Measurements from ENCODE around the gene AP1S2.
"Not testable (repeated sequence)": the region's sequence is repeated elsewhere in the genome, so short reads cannot be mapped to it uniquely, and the experiment has no call there.

The AP1S2 gene

DNA sequence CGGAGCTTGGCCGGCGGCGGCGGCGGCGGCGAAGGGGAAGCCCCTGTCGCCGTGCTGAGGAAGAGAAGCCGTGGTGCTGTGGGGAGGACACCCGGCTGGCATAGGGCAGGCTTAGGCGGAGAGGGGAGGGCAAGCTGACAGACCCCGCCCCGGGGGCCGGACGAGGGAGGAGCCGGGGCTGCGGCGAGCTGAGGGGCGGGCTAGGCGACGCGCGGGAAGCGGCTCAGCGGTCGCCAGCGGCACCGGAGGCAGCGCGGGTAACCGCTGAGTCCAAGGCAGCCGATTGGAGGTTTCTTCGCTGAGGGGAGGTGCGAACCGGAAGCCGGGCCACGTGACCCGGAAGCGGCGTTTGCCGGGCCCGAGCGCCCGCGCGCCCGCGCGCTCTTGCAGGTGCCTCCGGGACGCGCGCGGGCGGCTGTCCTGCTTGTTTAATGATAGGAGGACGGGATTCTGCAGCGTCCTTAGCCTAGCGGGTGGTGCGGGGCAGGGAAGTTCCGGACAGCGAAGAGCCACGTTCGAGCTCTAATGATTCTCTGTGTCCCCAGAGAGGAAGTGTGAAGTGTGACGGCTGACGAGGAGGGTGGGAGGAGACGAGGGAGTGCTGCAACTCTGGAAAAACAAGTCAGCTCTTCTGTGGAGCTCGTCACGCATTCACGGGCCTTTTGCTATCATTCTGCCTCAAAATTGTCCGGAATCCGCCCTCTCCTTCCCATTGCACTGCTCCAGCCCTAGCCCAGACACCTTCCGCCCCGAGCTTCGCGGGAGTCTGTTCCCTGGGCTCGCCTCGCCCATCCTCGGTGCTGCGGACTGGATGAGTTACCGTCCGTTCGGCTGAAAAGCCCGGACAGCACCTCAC, at the start of gene AP1S2:
AP1S2 (minus strand) TSS at position 102 of the 856 bp plus-strand sequence. CDS start 2,289 bp downstream, outside the sequence.
- peak; percentile 83 for DNase-seq
- in situ Hi-C loops (cut with HindIII; ENCODE audit: low pct_ligation_motif_present, low pct_unique_long_range_greater_than_20kb, low sequenced_read_pairs): no loop called here

DNA sequence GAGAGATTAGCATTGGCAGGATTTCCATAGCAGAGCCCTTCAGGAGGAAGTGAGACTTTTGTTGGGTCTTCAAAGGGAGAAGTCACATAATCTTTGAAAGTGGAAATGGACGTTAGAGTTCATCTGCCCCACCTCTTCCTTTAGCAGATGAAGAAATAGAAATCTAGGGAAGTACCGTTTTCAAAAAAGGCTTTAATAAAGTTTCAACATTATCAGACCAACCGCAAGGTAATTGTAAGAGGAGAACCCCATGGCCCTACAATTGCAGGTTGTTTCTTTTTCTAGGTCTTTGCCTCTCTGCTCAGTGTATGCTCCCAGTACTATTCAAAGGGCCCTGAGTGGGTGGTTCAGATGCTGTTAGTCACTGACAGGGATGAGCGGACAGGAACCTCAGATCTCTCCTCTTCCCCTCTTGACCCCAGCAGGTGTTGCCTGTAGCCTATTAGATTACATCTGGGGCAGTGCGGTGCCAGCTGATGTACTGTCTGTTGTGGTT, 48.6 kb upstream of the AP1S2 start:
- no peak for DNase-seq
- in situ Hi-C loops (cut with HindIII; ENCODE audit: low pct_ligation_motif_present, low pct_unique_long_range_greater_than_20kb, low sequenced_read_pairs): no loop called here

DNA sequence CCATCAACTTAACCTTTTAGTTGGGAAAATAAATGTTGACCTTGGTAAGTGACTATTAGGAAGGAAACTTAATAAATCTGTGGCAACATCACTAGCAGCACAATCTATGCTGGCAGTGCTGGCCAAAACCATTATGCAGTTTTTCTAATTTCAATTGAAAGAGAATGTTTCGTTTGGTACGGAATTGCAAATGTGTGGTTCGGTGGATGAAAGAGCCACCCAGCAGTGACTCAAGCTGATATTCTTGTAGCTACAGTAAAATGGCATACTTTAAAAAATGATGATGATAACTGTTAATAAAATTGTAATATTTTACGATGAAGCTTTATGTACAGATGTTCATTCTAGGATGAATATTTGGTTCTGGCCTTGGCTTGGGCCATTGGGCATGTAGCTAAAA, 40.7 kb upstream of the AP1S2 start:
- no peak for DNase-seq
- in situ Hi-C loops (cut with HindIII; ENCODE audit: low pct_ligation_motif_present, low pct_unique_long_range_greater_than_20kb, low sequenced_read_pairs): no loop called here

DNA sequence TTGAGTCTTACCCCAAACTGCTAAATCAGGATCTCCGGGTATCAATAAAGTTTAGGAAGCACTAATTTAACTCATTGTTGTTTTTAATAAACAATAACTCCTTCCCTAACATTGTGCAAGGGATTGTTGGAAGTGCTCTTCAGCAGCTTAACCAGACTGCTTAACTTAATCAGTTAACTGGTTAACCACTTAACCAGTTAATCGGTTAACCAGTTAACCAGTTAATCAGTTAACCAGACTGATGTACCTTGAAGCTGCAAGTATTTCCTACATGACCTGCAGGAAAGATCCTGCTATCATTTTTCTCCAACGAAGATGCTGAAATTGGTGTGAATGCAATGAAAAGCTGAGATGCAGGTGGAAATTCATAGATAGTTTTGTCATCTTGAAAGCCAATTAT, 40.1 kb upstream of the AP1S2 start:
- DNase-seq: no peak
- in situ Hi-C loops (cut with HindIII; ENCODE audit: low pct_ligation_motif_present, low pct_unique_long_range_greater_than_20kb, low sequenced_read_pairs): no loop called here

DNA sequence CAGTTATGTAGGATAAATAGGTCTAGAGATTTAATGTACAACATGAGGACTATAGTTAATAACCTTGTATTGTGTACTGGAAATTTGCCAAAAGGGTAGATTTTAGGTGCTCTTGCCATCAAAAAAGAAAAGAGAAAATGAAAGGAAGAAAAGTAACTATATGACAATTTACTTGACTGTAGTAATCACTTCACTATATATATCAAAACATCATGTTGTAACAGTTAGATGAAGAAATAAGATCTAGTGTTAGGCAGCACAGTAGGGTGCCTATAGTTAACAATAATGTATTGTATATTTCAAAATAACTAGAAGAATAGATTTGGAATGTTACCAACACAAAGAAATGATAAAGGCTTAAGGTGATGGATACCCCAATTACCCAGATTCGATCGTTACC, 35.9 kb upstream of the AP1S2 start:
- in situ Hi-C loops (cut with HindIII; ENCODE audit: low pct_ligation_motif_present, low pct_unique_long_range_greater_than_20kb, low sequenced_read_pairs): no loop called here
- DNase-seq: no peak

DNA sequence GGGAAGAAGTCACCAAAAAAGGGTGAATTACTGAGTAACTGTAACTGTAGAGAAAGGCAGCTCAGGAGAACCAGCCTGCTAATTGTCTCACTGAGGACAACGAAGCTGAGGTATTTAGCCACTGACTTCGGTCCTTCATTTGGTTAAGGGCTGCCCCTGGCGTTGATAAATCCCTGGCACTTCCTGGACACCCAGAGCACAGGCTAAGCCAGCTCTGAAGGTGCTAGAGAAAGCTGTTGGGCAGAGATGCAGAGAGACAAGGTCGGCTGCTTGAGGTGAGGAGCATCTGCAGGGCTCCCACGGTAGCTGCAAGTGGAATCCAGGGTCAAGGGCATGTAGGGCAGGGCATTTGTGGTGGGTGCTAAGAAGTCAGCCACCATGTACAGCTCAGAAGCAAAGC, 33.4 kb upstream of the AP1S2 start:
- DNase-seq: no peak
- in situ Hi-C loops (cut with HindIII; ENCODE audit: low pct_ligation_motif_present, low pct_unique_long_range_greater_than_20kb, low sequenced_read_pairs): no loop called here

DNA sequence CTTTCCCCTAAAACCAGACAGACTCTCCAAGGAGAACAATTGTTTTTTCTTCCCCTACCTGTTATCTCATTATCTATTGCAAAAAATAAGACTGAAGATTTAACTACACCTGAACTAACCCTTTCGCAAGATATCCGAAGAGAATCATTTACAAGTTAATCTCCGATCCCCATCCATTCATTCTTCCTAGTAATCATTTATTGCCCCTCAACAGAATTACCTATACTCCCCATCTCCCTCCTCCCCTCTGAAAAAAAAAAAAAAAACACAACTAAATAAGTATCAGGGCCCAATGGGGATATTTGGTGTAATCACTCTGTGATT, 28.9 kb upstream of the AP1S2 start:
- in situ Hi-C loops (cut with HindIII; ENCODE audit: low pct_ligation_motif_present, low pct_unique_long_range_greater_than_20kb, low sequenced_read_pairs): no loop called here
- no peak for DNase-seq

DNA sequence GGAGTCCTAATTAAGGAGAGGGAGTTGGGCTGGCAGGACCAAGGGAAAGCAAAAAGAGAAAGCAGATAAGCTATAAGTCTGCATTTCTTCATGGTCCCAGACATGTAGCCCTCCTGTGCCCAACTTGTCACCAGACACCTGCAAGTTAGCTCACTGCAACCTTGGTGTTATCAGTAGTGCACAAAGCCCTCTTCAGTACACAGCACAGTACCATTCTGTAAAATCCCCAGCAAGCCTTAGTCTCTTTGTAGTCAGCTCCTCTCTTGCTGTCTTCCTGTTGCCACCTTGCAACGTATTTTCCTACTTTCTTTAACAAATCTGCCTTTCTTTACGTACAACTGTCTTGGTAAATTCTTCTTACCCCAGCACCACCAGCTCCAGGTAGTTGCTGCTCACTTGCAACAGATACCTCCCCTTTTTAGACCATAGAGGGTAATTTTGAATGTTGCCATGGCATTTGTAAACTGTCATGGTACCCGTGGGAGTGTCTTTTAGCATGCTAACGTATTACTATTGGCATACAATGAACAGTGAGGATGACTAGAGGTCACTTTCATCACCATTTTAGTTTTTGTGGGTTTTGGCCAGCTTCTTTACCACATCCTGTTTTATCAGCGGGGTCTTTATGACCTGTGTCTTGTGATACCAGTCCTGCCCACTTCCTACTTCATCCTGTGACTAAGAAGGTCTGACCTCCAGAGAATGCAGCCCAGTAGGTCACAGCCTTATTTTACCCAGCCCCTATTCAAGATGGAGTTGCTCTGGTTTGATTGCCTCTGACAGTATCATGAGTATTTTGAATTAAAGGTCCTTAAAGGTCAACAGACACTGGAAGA, 28.3 kb upstream of the AP1S2 start:
- peak; percentile 22 for DNase-seq
- in situ Hi-C loops (cut with HindIII; ENCODE audit: low pct_ligation_motif_present, low pct_unique_long_range_greater_than_20kb, low sequenced_read_pairs): no loop called here

DNA sequence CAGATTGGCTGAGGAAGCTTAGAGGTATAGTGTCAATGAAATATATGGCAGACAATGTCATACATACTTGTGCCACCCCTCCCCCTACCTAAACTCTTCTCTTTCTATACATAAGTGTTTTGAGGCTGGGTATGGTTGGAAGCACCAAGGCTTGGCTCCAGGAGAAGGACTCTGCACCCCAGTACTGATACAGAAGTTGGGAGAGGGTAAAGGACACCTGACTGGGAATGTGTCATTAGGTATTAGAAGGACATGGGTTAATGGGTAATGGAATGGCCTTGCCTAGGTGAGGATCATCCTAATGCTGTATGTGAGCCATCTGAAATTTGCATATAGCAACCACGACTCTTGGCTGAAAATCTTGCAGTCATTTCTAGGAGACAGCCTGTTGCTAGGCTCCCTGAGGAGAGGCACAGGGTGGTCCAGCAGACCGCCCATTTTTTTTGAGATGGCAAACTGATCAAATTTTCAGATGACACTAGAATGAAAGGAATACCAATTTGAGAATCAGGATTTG, 26.8 kb upstream of the AP1S2 start:
- in situ Hi-C loops (cut with HindIII; ENCODE audit: low pct_ligation_motif_present, low pct_unique_long_range_greater_than_20kb, low sequenced_read_pairs): no loop called here
- DNase-seq: no peak

DNA sequence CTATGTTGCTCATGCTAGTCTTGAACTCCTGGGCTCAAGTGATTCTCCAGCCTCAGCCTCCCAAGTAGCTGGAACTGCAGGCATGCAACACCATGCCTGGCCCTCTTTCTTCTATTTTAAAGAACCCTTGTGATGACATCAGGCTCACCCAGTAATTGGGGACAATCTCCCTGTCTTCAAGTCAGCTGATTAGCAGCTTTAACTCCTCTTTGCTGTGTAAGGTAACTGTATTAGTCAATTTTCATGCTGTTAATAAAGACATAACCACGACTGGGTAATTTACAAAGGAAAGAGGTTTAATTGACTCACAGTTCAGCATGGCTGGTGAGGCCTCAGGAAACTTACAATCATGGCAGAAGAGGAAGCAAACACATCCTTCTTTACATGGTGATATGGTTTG, 23.3 kb upstream of the AP1S2 start:
- DNase-seq; in situ Hi-C loops (cut with HindIII; ENCODE audit: low pct_ligation_motif_present, low pct_unique_long_range_greater_than_20kb, low sequenced_read_pairs): not testable (repeated sequence)

DNA sequence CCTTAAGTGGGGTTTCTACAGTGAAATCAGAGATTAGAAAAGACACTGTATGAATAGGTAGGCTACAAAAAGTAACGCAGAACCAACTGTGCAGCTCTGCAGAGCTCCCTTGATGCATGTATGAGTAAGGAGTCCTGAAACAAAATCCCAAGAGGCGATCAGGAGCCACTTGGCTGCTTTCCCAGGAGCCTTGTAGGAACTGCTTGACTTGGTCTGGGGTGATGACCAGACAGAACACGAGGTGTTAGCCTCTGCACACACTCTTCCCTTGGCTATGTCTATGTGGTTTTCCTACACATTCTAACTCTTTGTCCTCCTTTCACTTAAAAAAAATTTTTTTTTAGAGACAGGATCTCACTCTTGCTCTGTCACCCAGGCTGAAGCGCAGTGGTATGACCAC, 22.8 kb upstream of the AP1S2 start:
- DNase-seq: no peak
- in situ Hi-C loops (cut with HindIII; ENCODE audit: low pct_ligation_motif_present, low pct_unique_long_range_greater_than_20kb, low sequenced_read_pairs): no loop called here

DNA sequence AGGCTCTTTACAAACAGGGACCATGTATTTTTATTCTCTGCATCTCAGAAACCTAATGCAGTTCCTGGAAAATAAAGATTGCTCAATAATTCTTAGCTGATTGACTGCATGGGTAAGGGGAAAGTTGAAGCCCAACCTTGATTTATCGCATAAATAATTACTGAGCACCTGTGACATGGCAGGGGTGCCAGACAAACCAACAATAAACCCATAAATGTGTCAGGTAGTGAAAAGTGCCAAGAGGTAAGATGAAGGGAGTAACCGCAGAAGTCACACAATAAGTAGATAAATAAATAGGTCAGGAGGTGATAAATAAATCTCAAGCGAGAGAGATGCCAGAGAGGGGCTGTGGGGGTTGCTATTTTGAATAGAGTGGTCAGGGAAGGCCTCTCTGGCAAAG, 20.1 kb upstream of the AP1S2 start:
- in situ Hi-C loops (cut with HindIII; ENCODE audit: low pct_ligation_motif_present, low pct_unique_long_range_greater_than_20kb, low sequenced_read_pairs): no loop called here
- no peak for DNase-seq

DNA sequence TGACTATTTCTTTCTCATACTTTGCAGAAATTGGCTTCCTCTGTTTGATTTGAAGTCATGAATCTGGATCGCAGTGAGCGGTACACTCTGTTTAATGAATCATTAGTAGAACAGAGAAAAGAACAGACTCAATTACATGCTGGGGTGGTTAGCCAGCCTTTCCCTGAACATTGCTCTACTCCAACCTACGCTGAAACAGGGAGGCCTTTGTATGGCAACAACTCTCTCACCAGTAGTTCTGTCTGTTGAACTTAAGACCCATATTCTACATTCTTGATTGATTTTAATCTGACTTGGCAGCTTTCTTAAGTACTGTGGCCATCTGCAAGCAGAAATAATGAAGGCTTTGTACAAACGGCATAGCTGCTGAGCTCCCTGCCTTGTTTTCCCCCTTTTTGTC, 19.0 kb upstream of the AP1S2 start:
- DNase-seq: no peak

DNA sequence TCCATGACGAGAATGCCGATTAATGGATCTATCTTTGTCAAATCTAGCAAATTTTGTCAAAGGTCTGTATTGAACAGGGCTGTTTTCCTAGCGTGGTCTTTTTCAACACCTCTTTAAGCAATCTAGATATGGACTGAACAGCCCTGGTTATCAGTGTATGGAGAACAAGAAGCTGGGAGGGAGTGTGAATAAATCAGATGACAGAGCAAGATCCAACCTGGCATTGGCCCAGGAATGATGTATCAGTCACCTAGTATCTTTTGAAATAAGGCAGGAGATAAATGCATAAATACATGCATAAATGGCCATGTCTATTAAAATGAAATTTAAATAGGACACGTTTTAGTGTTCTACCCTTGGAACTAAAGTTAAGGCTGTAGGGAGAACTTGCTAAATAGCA, 15.7 kb upstream of the AP1S2 start:
- in situ Hi-C loops (cut with HindIII; ENCODE audit: low pct_ligation_motif_present, low pct_unique_long_range_greater_than_20kb, low sequenced_read_pairs): no loop called here
- DNase-seq: no peak

More for the DNA sequence above, 19.0 kb upstream of the AP1S2 start:
- in situ Hi-C loops (cut with HindIII; ENCODE audit: low pct_ligation_motif_present, low pct_unique_long_range_greater_than_20kb, low sequenced_read_pairs): no loop called here

DNA sequence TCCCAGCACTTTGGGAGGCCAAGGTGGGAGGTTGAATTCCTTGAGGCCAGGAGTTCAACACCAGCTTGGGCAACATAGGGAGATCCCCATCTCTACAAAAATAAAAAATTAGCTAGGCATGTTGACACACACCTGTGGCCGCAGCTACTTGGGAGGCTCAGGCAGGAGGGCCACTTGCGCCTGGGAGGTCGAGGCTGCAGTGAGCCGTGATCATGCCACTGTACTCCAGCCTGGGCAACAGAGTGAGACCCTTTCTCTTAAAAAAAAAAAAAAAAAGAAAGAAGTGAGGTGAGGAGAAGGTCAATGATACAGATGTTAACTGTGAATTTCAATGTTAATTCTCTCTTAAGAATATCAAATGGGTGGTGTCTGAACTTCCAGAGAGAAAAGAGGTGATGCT, 15.1 kb upstream of the AP1S2 start:
- in situ Hi-C loops (cut with HindIII; ENCODE audit: low pct_ligation_motif_present, low pct_unique_long_range_greater_than_20kb, low sequenced_read_pairs): no loop called here
- DNase-seq: no peak

DNA sequence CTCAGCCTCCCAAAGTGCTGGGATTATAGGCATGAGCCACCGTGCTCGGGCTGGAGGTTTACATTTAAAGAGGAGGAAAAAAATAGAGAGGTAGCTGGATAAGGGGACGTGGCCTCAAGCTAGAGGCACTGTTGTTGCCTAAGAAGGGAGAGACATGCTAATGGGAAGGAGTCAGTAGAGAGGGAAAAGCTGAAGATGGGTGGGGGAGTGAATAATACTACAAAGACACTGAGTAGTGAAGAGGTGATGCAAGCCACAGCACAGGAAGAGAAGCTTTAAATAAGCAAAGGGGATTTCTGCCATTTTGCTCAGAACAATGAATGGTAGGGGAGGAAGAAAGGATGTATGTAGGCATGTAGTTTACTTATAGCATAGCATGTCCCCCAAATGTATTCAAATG, 11.5 kb upstream of the AP1S2 start:
- DNase-seq: no peak
- in situ Hi-C loops (cut with HindIII; ENCODE audit: low pct_ligation_motif_present, low pct_unique_long_range_greater_than_20kb, low sequenced_read_pairs): no loop called here

DNA sequence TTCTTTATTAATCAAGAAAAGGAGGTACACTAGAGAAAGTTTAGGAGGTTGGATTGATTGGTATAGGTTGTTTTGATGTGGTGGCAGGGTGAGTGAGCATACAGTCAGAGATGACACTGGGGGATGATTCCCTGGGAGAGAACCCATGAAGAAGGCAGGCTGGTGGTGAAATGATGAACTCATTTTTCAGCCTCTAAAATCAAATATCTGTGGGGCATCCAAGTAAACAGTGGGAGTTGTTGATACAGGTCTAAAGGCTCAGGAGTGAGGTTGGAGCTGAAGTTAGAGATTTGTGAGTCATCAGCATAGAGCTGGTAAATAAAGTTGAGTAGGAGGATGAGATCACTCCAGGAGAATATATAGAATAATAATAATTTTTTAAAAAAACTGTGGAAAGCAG, 10.0 kb upstream of the AP1S2 start:
- in situ Hi-C loops (cut with HindIII; ENCODE audit: low pct_ligation_motif_present, low pct_unique_long_range_greater_than_20kb, low sequenced_read_pairs): no loop called here
- no peak for DNase-seq

DNA sequence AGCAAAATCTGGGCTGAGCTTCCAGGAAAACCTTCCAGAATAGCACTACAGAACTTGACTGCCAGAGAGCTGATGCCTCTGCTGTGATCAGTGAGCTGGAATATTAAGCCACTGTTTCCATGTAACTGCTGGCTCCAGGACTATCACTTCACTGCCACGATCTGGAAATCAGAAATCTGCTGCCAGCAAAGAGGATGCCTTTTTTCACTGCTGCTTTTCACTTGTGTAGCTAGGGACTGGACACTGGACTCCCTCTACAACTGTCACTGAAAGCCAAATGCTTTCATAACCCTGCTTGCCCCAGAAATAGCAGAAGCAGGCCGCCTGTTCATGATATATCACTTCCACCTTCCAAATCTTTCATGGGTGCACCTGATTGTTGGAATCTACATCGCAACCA, 9.4 kb upstream of the AP1S2 start:
- in situ Hi-C loops (cut with HindIII; ENCODE audit: low pct_ligation_motif_present, low pct_unique_long_range_greater_than_20kb, low sequenced_read_pairs): no loop called here

DNA sequence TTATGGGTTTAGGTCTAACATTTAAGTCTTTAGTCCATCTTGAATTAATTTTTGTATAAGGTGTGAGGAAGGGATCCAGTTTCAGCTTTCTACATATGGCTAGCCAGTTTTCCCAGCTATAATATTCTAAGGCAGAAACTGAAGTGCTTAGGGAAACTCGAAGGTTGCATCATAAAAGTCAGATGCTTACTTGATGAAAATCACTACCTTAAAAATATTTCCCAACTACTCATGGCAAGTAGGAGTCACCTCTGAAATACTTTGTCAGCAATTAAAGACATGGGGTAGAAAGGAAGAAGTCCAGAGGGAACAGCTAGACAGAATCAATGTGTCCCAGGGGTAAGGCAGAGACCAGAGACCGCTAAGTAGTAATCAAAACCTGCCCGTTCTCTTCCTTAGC, 6.3 kb upstream of the AP1S2 start:
- in situ Hi-C loops (cut with HindIII; ENCODE audit: low pct_ligation_motif_present, low pct_unique_long_range_greater_than_20kb, low sequenced_read_pairs): no loop called here
- no peak for DNase-seq

More for the DNA sequence above, 9.4 kb upstream of the AP1S2 start:
- DNase-seq: no peak

Data from ACHN (cell line).